DMS53 treated with DMSO at 0.1 percent for 48 hours (cell line): ENCODE results near the gene GNAI2.

Source experiments
- DNase-seq: peaks from one replicate; lab custom pipeline; 2025; ENCODE audit not compliant: unreplicated experiment; lab: John Stamatoyannopoulos, UW

The GNAI2 gene

GRCh38 chr3:50235716-50236483 lies at the start of gene GNAI2:
TSS of gene GNAI2 (plus strand) at chr3:50236204. CDS start at chr3:50236336, 132 bp downstream.
- peak; percentile 69 for DNase-seq

DNA sequence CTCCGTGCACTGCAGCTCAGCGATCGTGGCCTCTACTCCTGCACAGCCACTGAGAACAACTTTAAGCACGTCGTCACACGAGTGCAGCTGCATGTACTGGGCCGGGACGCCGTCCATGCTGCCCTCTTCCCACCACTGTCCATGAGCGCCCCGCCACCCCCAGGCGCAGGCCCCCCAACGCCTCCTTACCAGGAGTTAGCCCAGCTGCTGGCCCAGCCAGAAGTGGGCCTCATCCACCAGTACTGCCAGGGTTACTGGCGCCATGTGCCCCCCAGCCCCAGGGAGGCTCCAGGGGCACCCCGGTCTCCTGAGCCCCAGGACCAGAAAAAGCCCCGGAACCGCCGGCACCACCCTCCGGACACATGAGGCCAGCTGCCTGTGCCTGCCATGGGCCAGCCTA lies 48.3 kb upstream of the GNAI2 start:
- DNase-seq: no peak

DNA sequence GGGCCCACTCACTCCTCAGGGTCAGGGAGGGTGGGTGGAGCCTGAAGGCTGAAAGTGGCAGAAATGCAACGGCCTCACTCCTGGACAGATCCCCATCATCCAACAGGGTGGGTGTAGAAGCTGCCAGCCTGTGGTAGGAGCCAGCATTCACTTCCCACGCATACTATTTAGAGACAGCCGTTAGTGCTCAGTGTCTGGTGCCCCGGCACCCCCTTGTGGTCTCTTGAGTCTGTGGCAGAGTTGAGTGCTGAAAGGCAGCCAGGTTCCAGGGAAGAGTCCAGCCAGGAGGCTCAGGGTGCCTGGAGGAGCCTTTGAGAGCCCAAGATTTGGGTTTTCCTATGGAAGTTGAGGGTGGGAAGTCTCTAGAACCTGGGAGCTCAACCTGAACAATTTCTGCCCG lies 46.7 kb upstream of the GNAI2 start:
- DNase-seq: no peak

- DNase-seq: no peak
These were observed 46.0 kb upstream of the GNAI2 start for GRCh38 chr3:50189989-50190388.

GRCh38 chr3:50190936-50191660 lies 44.9 kb upstream of the GNAI2 start, which contains the start of gene GNAT1:
TSS of gene GNAT1 (plus strand) at chr3:50191610. CDS start at chr3:50191726, 116 bp downstream.
- DNase-seq: no peak

GRCh38 chr3:50192124-50192523 lies 43.9 kb upstream of the GNAI2 start:
- DNase-seq: no peak

DNA sequence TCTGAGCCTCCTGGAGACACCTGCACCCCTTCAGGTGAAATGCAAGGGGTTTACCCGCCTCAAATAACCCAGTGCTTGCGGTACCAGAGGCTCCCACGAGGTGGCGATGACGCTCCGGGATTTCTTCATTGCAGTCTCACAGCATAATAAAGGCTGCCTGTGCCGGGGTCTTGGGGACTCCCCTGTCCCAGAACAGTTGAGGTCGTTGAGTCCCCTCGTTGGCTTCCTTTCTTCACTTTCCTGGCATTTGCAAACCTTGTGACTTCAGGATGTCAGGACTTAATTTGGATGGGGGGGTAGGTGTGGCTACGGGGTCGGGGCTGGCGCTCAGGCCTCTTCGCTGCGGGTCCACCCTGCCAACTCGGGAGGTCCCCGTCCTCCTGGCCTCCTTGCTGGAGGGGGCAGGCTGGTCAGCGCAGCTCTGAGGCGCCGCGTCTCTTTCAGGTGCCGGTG lies 43.3 kb upstream of the GNAI2 start:
- no peak for DNase-seq

DNA sequence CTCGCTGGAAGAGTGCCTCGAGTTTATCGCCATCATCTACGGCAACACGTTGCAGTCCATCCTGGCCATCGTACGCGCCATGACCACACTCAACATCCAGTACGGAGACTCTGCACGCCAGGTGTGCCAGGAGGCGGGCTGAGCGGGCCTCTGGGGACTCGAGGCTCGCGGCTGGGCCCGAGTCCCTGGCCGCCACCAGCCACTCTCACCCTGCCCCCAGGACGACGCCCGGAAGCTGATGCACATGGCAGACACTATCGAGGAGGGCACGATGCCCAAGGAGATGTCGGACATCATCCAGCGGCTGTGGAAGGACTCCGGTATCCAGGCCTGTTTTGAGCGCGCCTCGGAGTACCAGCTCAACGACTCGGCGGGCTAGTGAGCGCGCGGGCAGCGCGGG lies 42.7 kb upstream of the GNAI2 start:
- DNase-seq: no peak

- DNase-seq: no peak
These were observed 42.3 kb upstream of the GNAI2 start for GRCh38 chr3:50193746-50194127.

DNA sequence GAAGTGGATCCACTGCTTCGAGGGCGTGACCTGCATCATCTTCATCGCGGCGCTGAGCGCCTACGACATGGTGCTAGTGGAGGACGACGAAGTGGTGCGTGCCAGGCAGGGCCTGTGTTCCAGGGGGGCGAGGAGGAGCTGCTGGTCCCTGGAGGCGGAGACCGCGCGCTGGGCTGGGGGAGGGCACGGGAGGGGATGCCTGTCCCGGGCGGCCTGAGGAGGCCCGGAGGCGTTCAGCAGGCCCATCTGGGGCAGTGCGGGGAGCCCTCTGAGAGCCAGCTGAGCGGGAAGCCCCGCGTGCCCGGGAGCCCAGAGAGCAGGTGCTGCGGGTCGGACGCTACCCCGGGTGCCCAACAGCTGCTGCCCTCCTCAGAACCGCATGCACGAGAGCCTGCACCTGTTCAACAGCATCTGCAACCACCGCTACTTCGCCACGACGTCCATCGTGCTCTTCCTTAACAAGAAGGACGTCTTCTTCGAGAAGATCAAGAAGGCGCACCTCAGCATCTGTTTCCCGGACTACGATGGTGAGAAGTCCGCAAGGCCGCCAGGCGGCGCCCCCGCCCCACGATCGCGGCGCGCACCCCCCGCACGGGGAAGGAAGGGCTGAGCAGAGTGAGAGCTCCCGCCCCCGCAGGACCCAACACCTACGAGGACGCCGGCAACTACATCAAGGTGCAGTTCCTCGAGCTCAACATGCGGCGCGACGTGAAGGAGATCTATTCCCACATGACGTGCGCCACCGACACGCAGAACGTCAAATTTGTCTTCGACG lies 41.7 kb upstream of the GNAI2 start:
- no peak for DNase-seq

- no peak for DNase-seq
These were observed 41.0 kb upstream of the GNAI2 start for GRCh38 chr3:50194903-50195500.

DNA sequence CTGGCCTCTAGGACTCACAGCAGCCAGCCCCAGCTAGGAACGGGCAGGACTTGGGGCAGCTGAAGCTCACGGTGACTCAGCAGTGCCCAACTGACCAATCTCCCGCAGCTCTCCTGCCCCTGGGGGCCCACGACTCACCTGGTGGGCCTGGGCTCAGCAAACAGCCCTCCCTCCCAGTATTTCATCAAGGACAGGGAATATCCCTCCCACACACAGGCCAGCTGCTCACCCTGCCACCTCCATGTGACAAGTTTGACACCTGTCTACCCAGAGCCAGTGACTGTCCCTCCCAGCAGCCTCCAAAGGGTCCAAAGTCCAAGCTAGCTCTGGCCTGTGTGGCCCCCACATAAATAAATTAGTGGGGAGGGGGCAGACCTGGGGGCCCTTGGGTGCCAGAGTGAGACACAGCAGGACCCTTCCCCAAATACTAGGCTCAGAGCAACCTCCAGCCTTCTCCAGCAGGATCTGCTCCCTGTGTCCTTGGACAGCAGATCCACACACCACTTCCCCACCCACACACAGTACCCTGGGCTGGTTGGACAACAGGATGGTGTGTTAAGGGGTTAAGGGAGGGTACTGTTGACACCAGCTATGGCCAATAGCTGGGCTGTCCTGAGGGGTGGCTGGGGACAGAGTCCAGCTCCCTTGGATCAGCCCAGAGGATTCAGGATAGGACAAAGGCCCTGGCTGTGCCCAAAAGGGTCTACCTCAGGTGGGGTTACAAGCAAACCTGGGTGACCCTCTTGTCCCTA lies 40.3 kb upstream of the GNAI2 start:
- DNase-seq: no peak

DNA sequence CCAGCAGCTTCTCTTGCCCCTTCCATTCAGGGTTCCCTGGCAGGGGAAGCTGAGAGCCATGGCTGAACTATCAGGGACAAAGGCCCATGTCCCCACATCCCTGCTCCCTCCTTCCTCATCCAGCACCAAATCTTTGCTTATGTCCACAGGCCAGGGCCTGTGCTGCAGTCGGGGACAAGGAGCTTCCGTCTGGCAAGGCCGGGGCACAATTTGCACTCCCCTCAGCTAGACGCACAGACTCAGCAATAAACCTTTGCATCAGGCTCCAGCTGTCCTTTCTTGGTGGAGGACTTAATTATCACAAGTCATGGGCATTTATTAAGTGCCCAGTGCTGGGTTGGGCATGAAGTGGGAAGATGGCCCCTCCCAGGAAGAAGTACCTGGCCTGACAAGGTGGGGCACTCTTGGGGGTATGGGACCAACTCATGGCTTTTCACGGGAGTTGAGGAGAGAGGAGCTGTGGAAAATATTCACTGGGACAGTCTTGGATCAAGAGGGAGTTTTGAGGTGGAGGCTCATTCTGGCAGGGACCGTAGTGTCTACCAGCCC lies 39.7 kb upstream of the GNAI2 start:
- DNase-seq: no peak

DNA sequence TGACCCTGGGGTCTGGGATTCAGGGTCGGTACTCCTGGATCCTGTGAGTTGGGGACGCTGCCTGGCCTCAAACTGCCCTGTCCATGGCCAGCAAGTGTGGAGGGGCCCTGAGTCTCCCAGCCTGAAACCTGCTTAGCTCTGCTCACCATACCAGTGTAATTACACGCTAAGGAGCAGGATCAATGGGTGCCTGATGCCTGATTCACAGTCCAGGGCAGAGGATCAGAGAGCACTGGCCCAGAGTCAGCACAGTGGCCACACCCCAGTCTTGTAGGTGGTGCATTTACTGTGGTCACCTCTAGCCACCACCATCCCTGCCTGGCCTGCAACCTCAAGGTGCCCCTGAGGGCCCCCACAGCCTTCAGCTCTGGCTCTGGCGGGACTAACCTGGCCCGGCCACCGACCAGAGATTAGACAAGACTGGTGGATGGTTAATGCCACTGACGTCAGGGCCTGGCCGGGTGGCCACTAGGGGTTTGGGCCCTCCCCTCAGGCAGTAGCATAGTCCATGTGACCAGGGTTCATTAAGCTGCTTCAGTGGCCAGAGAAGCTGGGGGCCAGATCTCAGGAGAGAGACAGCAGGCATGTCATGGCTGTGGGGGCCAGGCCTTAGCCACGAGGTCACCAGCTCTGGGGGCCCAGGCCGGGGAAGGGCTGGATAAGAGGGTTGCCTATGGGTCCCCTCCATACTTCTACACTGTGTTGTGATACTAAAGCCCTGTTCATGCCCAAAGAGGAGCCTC lies 34.3 kb upstream of the GNAI2 start:
- DNase-seq: no peak

- DNase-seq: no peak
These were observed 33.5 kb upstream of the GNAI2 start for GRCh38 chr3:50202353-50203112.

GRCh38 chr3:50203113-50203808 lies 32.7 kb upstream of the GNAI2 start:
- DNase-seq: no peak

- no peak for DNase-seq
These were observed 31.9 kb upstream of the GNAI2 start for GRCh38 chr3:50203809-50204803.
